Epithelial cell of prostate (primary cell): ENCODE results near the gene ZNF532.
"Not testable (repeated sequence)": the region's sequence is repeated elsewhere in the genome, so short reads cannot be mapped to it uniquely, and the experiment has no call there.

Experiments
- DNase-seq: peaks from one replicate; pipeline ENCODE4 v3.0.0-alpha.2; 2011; ENCODE audit warnings: low read depth, low spot score
- H3K27ac ChIP-seq: fragments of 450-650 bp; 2 replicates; pipeline ENCODE4 v1.5.1; 2017; ENCODE audit warnings: mild to moderate bottlenecking

ZNF532 gene

GRCh38 chr18:58845928-58846724 is 18.6 kb upstream of the ZNF532 start:
- no peak for DNase-seq
- no peak overlapping the region for H3K27ac ChIP-seq

GRCh38 chr18:58847383-58848071 is 17.1 kb upstream of the ZNF532 start:
- DNase-seq = no peak

GRCh38 chr18:58848685-58849084 is 16.0 kb upstream of the ZNF532 start:
- peak overlapping the region; percentile 85 for H3K27ac ChIP-seq
- peak; percentile 67 for DNase-seq

More at GRCh38 chr18:58847383-58848071, 17.1 kb upstream of the ZNF532 start:
- H3K27ac ChIP-seq = peak overlapping the region; percentile 85

- peak overlapping the region; percentile 85 for H3K27ac ChIP-seq
- no peak for DNase-seq
Observed at GRCh38 chr18:58850786-58851469, 13.7 kb upstream of the ZNF532 start.

GRCh38 chr18:58851856-58852255 is 12.8 kb upstream of the ZNF532 start:
- DNase-seq = no peak
- H3K27ac ChIP-seq = no peak overlapping the region

- H3K27ac ChIP-seq = no peak overlapping the region
- DNase-seq = no peak
Observed at GRCh38 chr18:58852629-58853028, 12.0 kb upstream of the ZNF532 start.

- no peak for DNase-seq
- no peak overlapping the region for H3K27ac ChIP-seq
Observed at GRCh38 chr18:58853561-58853960, 11.1 kb upstream of the ZNF532 start.

- not testable (repeated sequence) for DNase-seq, H3K27ac ChIP-seq
Observed at GRCh38 chr18:58855521-58855920, 9.2 kb upstream of the ZNF532 start.

- DNase-seq = peak; percentile 55
- peak overlapping the region; percentile 47 for H3K27ac ChIP-seq
Observed at GRCh38 chr18:58856881-58857280, 7.8 kb upstream of the ZNF532 start.

GRCh38 chr18:58858591-58859468 is 5.8 kb upstream of the ZNF532 start:
- no peak for DNase-seq
- H3K27ac ChIP-seq = no peak overlapping the region

GRCh38 chr18:58859907-58860306 is 4.8 kb upstream of the ZNF532 start:
- no peak for DNase-seq
- H3K27ac ChIP-seq = no peak overlapping the region

- peak overlapping the region; percentile 10 for H3K27ac ChIP-seq
- DNase-seq = no peak
Observed at GRCh38 chr18:58860747-58861231, 3.9 kb upstream of the ZNF532 start.

GRCh38 chr18:58861353-58861752 is 3.3 kb upstream of the ZNF532 start:
- H3K27ac ChIP-seq = no peak overlapping the region
- DNase-seq = no peak

GRCh38 chr18:58861861-58862301 is 2.8 kb upstream of the ZNF532 start:
- no peak overlapping the region for H3K27ac ChIP-seq
- no peak for DNase-seq

GRCh38 chr18:58862356-58862755 is 2.3 kb upstream of the ZNF532 start:
- no peak for DNase-seq
- peak overlapping the region; percentile 91 for H3K27ac ChIP-seq

- H3K27ac ChIP-seq = peak overlapping the region; percentile 91
- DNase-seq = no peak
Observed at GRCh38 chr18:58862851-58863538, 1.7 kb upstream of the ZNF532 start.

- no peak for DNase-seq
- H3K27ac ChIP-seq = peak overlapping the region; percentile 91
Observed at GRCh38 chr18:58863539-58864145, 1.0 kb upstream of the ZNF532 start.

GRCh38 chr18:58865033-58865590 is 435 bp downstream of the ZNF532 start:
- peak overlapping the region; percentile 91 for H3K27ac ChIP-seq
- DNase-seq = no peak

GRCh38 chr18:58865701-58866065 is 1.0 kb downstream of the ZNF532 start:
- no peak for DNase-seq
- H3K27ac ChIP-seq = peak overlapping the region; percentile 91
